Forelimb muscle (tissue), 1 donor: ENCODE measurements around the gene MEG3. TPM values are rescaled to one million over a fixed set of nuclear protein-coding genes. Genes with fewer than 3 reads are reported as not detected.

Experiments used
- DNase-seq: peaks from one replicate; pipeline ENCODE4 v3.0.0-alpha.2; 2013; ENCODE audit warnings: low read depth
- polyA plus RNA-seq: library from polyadenylated mRNA; unstranded; fragments of 120-200 nt; gene quantifications from one replicate; pipeline ENCODE4 v1.2.1, GENCODE V29; 2013; ENCODE audit not compliant: insufficient read length

Gene MEG3
- polyA plus RNA-seq: 6,363 TPM

DNA sequence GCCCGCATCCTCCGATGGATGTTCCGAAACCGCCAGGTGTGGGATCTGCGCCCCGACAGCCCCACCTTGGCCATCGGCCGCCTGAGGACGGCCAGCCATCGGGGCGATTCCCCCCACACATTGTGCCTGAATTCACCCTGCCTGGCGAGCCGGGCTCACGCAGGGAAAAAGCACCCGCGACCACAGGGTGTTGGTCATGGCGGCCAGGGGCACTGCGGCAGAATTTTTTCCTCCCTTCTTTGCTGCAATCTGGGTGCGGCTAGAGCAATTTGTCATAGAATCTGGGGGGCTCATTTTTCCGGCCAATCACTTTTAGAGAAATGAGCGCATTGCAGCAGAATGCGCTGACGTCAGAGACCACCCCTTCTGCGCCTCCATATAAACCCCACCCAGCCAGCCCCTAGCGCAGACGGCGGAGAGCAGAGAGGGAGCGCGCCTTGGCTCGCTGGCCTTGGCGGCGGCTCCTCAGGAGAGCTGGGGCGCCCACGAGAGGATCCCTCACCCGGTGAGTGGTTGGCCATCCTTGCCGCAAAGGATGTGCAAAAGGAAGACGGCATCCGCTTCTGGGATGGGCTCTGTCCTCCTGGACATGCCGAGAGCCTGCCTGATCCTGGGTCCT lies at the start of gene MEG3:
MEG3 (plus strand) TSS at position 406 of the 619 bp plus-strand sequence.
- DNase-seq: peak; percentile 72

DNA sequence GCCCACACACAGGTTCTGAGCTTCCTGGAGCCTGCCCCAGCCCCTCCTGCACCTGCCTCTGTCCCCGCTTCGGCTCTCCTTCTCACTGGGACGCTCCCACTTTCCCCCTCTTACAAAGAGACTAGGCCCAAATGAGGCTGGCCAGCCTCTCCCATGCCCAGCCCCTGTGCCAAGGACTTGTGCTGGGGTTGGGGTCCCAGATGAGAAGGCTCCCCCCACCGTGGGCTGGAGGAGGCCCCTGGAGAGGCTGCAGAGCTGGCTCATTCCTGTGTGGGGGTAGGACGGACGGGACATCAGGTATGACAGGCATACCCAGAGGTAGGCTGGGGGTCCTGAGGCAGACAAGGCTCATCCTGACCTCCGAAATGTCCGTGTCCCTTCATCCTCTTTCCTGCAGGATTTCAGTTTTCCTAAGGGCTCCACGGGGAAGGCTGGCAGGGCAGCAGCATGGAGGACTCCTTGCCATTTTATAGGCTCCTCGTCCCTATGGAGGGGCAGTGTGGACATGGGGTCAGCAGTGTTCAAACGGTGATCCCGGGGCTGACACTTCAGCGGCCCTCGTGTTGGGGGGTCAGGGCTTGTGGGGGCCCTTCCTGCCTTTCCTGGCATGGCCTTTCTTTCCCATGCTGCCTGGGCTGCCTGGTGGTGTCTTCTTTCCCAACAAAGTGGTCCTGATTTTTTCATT lies 49.1 kb upstream of the MEG3 start:
- no peak for DNase-seq

DNA sequence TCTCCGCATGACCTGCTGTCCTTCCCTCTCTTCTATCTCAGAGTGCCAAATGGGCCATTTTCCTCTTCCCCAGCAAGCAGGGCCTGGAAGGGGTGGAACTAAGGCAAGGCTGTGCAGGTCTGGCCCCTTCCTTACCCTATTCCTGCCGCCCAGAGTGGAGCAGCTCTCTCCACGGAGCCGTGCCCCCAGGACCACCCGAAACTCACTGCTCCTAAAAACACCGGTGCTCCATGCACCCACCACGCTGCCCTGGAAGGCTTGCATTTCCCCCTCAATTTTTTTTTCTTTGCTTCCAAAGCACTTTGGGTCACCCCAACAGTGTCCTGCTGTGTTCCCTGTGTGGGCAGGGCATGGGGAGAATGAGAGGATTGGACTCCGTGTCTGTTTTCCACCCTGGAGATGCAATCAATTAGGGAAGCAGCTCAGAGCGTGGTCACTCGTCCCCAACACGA lies 48.5 kb upstream of the MEG3 start:
- DNase-seq: no peak

DNA sequence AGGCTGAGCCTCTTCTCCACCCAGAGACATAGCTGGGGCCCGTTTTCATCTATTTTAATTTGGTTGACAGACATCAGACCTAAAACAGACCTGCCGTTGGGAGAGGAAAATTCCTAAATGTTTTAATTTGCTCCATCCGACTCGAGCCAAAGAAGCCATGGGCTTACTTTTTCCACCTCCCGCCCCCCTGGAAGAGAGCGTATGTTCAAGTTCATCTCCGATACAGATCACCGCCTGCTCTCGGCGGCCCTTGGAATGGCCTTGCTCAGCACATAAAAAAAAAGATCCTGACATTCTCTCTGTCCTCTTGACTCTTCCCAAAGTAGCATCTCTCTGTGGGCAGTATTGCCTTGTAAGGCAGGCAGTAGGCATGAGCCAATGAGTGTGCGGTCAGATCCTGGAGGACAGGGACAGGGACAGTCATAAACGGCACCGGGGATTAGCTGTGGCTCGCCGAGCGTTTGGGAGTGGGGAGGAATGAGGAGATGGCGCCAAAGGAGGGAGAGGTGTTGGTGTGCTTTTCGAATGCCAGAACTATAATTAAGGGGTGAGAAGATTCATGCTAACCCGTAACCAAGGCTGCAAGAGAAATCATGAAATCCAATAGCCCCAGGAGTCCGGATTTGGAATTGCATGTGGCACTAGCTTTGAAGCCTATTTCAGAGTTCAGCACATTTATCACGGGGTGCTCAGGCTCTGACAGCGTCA lies 47.9 kb upstream of the MEG3 start:
- no peak for DNase-seq

DNA sequence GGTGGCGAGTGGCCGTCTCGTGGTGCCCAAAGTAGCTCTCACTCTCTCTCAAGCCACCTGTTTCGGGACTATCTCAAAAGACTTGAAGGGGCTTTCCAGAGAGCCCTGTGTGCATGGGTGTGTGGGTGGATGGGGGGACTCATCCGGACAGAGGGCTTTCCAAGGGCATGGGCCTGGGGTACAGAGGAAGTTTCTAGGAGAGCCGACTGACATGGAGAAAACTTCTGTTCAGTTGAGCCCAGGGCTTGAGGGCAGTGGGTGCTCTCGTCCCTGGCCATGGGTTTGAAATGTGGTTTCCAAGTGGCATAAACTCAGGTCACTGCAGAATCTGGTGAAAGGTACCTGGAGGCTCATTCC lies 47.4 kb upstream of the MEG3 start:
- DNase-seq: no peak

DNA sequence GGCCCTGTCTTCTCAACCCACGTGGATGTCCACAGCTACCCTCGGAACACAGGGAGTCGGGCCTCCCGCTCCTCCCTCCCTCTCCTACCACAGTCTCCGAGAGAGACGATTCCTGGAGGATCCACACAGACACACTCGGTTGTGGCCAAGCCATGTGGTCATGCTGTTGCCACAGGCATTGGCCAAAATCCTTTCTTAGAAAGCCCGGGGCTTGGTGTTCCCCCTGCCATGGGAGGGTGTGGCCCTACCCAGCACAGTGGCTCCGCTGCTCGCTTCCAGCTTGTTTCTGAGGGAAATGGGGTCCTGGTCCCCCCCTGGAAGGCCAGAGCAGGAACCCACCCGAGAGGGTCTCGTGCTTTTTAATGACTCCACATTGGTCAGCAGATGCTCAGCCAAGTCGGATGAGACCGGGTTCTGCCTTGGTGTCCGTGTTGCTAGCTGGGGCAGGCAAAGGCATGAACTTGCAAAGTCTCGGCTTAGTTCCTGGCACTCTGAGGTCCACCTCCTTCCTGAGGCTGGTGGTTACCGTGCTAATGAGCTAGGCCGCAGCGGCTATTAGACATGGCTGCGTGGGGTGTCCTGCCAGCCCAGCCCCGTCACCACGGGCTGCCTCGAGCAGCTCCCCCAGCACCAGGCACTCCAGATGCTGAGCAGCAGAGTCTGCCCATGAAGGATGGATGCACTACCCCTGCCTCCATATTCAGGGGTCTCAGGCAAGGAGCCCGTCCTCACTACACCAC lies 46.8 kb upstream of the MEG3 start:
- no peak for DNase-seq

DNA sequence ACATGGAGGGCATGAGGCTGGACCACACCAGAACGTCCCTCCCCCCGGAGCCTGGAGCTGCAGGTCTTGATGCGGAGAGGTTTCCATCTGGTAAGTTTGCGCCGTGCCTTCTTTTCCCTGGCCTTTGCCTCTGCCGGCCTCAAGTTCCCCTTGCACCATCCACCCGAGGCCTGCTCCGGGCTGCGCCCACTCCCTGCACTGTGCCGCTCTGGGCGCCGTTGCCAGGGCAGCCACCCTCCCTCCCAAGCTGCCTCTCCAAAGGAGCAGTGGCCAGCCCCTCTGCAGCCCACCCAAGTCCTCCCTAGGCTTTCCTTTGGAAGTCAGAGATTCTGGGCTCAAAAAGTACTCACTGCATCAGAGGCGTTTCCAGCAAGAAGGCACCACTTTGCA lies 46.2 kb upstream of the MEG3 start:
- no peak for DNase-seq

DNA sequence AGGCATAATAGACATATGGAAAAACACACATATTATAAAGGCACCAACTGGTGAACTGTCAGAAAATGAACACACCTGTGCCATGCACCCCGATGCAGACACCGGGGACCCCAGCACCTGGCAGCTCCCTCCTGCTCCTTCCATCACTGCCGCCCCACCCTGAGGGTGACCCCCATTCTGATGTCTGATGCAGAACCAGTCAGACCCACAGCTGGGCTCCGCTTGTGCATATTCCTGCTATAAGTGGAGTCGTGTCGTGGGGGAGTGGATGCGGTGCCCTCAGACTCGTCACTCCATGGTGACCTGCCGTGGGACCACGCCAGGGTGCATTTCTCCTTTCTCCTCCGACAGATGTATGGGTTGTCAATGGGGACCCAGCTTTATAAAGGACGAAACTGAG lies 45.7 kb upstream of the MEG3 start:
- DNase-seq: no peak

DNA sequence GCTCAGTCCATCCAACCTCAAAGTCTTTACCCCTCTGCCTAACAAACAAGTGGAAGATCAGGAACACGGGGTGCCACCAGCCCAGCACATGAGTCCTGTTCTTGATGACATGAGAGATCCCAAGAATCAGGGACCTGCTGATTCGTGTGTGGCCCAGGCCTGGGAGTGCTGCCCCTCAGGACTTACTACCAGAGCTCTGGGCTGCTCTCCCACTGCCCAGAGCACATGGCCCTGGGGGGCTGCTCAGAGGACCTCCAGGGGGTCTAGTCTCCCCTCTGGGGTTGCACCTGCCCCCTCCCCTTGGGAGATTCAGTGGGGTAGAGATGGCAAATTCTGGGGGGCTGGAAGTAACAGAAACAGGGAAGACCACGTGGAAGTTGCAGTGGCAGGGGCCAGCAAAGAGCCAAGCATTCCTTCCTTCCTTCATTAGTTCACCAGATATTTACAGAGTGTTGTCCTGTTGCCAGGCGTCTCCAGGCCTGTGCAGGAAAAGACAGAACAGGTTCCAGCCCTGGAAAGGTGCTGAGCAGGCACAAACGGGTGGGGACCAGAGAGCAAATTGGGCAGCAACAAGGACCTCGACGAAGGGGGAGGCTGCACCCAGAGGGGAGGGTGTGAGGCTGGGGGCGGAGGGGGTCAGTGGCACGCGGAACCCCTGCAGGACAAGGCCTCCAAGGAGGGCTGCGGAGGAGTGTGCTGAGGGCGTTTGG lies 45.1 kb upstream of the MEG3 start:
- no peak for DNase-seq

DNA sequence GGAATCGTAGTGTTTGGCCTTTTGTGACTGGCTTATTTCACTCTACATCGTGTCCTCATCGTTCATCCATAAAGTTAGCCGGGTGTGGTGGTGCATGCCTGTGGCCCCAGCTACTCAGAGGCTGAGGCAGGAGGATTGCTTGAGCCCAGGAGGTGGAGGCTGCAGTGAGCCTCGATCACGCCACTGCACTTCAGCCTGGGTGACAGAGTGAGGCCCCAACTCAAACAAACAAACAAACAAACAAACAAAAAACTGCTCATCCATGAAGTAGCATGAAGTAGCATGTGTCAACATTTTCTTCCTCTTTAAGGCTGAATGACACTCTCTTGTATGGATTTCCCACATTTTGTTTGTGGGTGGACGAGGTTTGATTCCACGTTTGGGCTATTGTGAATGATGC lies 44.0 kb upstream of the MEG3 start:
- DNase-seq: no peak

DNA sequence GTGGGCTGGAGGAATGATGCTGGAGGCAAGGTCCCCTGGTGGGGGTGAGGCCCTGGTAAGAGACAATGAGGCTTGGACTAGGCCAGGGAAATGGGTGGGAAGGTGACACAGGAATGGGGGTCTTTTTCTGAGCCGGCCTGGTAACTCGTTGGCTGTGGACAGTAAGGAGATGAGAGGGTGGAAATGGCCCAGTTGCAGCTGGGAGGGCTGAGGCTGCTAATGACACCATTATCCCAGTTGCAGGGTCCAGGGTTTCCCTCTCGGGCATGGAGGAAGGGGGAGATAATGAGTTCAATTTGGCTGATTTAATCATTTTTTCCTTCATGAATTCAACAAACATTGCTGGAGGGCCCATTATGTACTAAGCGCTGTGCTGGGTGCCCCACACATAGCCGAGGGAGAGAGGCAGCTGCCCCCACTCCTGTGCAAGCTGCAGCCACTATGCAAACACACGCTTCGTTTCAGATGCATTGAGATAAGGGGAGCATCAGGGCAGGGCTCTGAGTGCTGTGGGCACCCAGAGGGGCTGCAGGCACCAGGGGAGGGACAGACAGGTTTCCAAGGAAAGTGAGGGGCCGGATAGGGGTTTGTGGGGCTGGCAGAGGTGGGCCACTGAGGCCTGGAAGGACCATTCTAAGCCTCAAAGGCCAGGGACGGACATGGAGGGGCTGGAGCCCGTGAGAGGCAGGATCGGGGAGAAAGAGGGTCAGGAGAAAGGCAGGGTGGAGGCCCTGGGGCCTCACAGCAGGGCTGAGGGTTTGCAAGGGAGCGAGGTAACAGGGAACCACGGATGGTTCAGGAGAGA lies 43.2 kb upstream of the MEG3 start:
- no peak for DNase-seq

DNA sequence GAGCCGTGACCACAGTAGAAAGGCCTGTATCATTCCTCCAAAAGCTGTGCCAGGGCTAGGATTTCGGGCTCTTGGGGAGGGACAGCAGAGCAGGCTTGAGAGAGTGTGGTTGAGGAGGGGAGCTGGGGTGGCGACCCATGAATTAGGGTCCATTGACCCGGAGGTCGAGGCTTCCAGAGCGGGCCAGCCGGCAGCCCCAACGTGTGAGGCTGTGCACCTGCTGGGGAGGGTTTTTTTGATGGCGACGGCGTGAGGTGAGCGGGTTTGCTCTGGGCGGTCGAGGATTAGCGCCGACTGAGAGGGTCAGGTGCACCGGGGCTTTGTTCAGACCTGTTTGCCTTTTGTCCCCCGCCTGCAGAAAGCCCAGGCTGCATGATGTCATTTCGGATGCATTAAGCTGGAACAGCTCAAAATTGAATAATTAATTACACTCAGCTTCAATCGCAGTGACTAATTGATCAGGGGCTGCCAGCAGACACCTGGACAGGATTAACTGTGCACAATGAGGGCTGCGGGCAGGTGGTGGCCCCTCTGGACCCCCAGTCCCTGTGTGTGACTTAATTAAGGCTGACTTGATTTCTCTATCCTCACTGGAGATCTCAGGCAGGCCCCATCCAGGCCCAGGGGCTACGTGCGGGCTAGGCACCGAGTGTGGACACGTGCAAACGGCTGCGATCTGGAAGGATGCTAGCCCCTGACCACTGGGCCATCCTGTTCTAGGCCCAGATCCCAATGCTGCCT lies 42.1 kb upstream of the MEG3 start:
- no peak for DNase-seq

DNA sequence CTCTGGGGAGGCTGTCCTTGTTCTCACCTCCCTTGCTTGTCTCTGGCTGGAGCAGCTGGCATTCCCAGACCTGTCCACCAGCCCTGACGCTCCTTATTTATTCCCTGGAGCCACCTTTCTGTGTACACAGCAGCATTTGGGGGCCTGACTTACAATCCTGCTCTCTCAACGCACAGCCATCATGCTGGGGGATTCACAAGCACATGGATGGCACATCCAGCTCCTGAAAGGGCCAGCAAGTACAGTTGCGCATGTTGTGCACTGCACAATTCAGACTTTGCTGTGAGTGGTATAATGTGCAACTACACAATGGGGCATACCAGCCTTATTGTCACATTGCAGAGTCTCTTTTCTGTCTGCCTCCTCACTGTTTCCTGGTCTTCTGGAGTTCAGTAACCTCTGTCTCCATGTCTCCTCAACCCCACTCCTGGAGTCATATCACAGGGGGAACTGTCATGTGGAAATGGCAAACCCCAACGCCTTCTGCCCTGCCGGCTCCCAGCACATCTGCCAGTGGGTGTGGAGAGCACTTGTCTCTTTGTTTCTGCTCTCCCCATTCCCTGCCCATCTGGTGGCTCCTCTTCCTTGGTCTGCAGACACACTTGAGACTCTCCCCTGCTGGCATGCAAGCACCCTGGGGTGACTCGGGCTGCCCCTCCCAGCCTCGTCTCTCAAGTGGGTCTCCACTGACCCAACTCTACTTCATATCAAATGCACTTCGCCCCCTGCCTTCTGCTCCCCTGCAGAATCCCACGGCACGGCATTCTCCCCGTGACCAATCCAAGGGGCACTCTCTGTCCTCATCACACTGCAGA lies 41.2 kb upstream of the MEG3 start:
- no peak for DNase-seq

DNA sequence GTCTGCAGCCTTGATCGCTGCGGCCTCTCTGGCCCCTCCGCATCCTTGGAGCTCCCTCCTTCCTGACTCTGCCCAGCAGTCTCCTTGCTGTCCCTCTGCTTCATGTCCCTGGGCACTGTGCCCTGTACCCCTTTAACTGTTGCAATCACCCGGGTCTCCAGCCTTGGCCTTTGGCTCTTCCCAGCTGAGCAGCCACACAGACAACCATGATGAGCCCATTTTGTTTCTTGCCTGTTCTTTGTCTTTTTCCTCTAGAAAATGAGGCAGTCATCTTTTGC lies 40.6 kb upstream of the MEG3 start:
- no peak for DNase-seq

DNA sequence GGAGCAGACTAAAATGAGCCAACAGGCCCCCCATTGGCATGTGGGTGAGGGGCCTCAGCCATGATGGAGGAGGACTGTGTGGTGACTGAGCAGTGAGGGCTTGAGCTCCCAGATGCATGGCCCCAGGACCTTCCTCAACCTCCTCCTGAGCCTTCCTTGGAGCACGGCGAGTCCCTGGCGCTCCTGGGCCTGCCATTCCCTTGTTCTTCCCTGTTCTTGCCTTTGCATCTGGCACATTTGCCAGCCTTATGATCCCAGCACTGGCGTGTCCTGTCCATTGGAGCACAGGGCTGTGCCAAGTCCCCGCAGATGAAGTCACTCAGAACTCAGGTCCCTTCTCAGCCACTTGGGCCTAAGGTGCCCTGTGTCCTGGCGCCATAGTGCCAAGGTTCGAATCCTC lies 40.3 kb upstream of the MEG3 start:
- no peak for DNase-seq

DNA sequence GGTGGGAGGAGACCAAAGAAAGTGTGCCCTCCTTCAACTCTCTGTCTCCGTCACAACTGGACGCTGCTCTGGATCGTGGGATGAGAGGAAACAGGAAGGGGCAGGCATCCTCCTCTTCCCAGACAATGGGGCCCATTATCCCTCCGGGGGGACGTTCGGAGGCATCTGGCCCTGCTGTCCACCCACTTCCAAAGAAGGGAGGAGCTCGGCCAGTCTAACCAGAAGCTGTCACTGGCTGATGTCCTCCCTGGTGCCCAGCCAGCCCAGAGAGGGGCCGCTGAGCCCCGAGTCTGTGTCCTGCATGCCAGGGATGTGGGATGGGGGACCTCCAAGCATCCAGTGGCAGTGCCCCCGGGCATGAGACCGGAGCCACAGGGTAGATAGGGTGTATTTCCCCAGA lies 39.8 kb upstream of the MEG3 start:
- DNase-seq: no peak

DNA sequence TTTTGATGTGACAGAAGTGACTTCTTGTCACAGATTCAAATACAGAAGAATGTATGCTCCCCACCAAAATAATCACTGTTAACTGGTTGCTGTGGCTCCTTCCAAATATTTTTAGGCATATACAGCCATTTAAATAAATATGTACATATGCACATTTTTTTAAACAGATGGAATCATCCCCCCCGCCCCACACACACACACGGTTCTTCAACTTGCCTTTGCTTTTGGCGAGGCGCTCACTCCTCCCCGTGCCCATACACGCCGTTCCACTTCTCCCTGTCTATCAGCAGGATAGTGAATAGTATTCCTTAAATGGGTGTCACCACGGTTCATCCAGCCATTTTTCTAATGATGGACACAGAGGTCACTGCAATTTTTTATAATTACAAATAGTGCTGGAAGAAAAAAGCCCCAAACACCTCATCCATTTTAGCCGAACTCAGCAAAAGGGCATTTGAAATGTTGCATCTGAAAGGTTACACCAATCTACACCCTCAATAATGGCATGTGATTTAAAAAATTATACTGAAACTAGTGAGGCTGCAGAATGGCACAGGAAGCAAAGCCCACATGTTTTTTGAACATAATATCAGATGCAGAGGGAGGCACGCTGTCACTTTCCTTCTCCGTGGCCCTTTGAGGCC lies 39.2 kb upstream of the MEG3 start:
- DNase-seq: no peak

DNA sequence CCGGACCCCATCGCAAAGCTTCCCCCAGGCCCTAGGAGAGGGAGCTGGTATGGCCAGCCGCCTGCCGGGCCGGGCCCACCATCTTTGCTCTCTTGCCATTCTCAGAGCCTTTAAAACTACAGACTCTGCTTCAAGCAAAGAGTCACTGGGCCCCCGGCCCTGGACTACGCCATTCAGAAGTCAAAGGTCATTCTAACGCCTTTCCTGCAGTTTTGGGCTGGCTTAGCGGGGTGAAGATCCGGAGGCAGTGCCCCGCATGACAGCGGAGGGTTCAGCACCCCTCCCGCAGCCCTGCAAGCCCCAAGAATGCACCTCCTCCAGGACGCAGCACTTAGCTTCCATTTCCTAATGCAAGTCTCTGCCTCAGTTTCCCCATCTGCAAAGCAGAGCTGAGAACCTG lies 38.3 kb upstream of the MEG3 start:
- no peak for DNase-seq

DNA sequence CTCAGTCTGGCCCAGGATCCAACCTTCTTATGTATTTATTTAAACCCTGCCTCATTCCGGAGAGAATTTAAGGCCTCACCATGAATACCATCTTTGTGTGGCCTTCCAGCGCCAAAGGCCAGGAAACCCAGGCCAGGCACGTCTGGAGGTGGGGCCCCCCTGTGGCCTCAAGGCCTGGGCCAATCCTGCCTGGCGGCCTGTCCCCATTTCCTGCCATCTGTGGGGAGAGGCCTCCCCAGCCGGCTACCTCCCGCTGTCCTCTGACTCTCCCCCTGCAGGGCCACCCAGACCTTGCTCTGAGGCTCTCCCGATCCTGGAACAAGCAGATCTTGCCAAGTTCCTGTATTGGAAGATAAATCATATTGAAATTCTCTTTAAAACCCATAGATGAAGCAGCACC lies 37.4 kb upstream of the MEG3 start:
- DNase-seq: no peak
